ENCODE data around the gene TCF3.

- TF ChIP-seq SRF (IDR thresholded peaks at IDR 0.05; ENCODE audit: low read depth in 2 of 2, low read length in 2 of 2) (no peak), REST (IDR thresholded peaks at IDR 0.05; ENCODE audit: low read depth, low read length) (no peak), ZNF24 (IDR thresholded peaks at IDR 0.05) (no peak), RFX5 (IDR thresholded peaks at IDR 0.05; ENCODE audit: low read depth, low read length) (no peak), CTCF (IDR thresholded peaks at IDR 0.05 in 2 of 3, conservative IDR thresholded peaks at IDR 0.05 in 1 of 3; ENCODE audit: control insufficient read depth in 2 of 3, extremely low read depth in 1 of 3, insufficient read depth in 1 of 3, low read depth in 3 of 3, low read length in 3 of 3) (no peak), HDGF (IDR thresholded peaks at IDR 0.05) (no peak)
Measured at GRCh38 chr19:1619094-1619439, 33.3 kb downstream of the TCF3 start.

Data from GM12878 (cell line).